Measurements from ENCODE around the gene AAMDC.
A peak's percentile ranks its signal among the peaks of the same experiment; 100 is the strongest.

Gene AAMDC

GRCh38 chr11:77820565-77821348 is at the start of gene AAMDC, which contains the start of gene RSF1 (continued):
- TF ChIP-seq ZBTB8A (tag by site-specific recombination; IDR thresholded peaks at IDR 0.05) (peak; percentile 99), SP3 (tag by site-specific recombination; IDR thresholded peaks at IDR 0.05) (peak; percentile 90)

- H3K4me3 ChIP-seq (ENCODE audit: low read depth, low read length), result no peak overlapping the region
- CTCF ChIA-PET, result interaction anchor here (0.6 to 2.4 kb wide), 12 partner anchors 8 to 779 kb away, joined by 3 to 7 read pairs (median 3); no protein-coding TSS in a partner anchor
- H3K27ac ChIP-seq (ENCODE audit: extremely low read depth, low read depth, low read length), result no peak overlapping the region
- H3K9me3 ChIP-seq (ENCODE audit: control insufficient read depth, insufficient read depth, low read depth, low read length), result no peaks in the 10 kb centered on the region
- H3K36me3 ChIP-seq (ENCODE audit: control insufficient read depth in 2 of 2, insufficient read depth in 1 of 2, low read length in 2 of 2), result no peaks in the 10 kb centered on the region
- POLR2A ChIA-PET, result no interaction called here
- H3K4me1 ChIP-seq (ENCODE audit: control insufficient read depth, insufficient read depth, low read length), result peaks cover 3% of the 10 kb centered on the region; the same call in 1 of the 2 replicates
- TF ChIP-seq KLF7 (tag by site-specific recombination; IDR thresholded peaks at IDR 0.05; ENCODE audit: borderline replicate concordance) (no peak), SETDB1 (IDR thresholded peaks at IDR 0.05; ENCODE audit: insufficient read length, low read length) (no peak), ZNF664 (tag by site-specific recombination; IDR thresholded peaks at IDR 0.05) (no peak), ZNF701 (tag by site-specific recombination; IDR thresholded peaks at IDR 0.05) (no peak), ZNF335 (tag by site-specific recombination; conservative IDR thresholded peaks at IDR 0.05) (no peak), SP7 (tag by site-specific recombination; IDR thresholded peaks at IDR 0.05) (no peak), ZNF521 (tag by site-specific recombination; IDR thresholded peaks at IDR 0.05) (no peak), PBX3 (CRISPR knock-in tag; IDR thresholded peaks at IDR 0.05) (no peak), ZNF248 (tag by site-specific recombination; IDR thresholded peaks at IDR 0.05) (no peak), INSM2 (tag by site-specific recombination; IDR thresholded peaks at IDR 0.05) (no peak), REST (tag by site-specific recombination; IDR thresholded peaks at IDR 0.05) (no peak), ZNF558 (tag by site-specific recombination; IDR thresholded peaks at IDR 0.05) (no peak), ZNF121 (tag by site-specific recombination; IDR thresholded peaks at IDR 0.05) (no peak), ZNF391 (tag by site-specific recombination; IDR thresholded peaks at IDR 0.05; ENCODE audit: borderline replicate concordance, low read depth) (no peak), ZNF341 (tag by site-specific recombination; IDR thresholded peaks at IDR 0.05; ENCODE audit: low read depth) (no peak), ZNF394 (tag by site-specific recombination; IDR thresholded peaks at IDR 0.05; ENCODE audit: borderline replicate concordance) (no peak), ZNF670 (tag by site-specific recombination; IDR thresholded peaks at IDR 0.05; ENCODE audit: low read depth) (no peak)
- TF ChIP-seq, protein P1, sequence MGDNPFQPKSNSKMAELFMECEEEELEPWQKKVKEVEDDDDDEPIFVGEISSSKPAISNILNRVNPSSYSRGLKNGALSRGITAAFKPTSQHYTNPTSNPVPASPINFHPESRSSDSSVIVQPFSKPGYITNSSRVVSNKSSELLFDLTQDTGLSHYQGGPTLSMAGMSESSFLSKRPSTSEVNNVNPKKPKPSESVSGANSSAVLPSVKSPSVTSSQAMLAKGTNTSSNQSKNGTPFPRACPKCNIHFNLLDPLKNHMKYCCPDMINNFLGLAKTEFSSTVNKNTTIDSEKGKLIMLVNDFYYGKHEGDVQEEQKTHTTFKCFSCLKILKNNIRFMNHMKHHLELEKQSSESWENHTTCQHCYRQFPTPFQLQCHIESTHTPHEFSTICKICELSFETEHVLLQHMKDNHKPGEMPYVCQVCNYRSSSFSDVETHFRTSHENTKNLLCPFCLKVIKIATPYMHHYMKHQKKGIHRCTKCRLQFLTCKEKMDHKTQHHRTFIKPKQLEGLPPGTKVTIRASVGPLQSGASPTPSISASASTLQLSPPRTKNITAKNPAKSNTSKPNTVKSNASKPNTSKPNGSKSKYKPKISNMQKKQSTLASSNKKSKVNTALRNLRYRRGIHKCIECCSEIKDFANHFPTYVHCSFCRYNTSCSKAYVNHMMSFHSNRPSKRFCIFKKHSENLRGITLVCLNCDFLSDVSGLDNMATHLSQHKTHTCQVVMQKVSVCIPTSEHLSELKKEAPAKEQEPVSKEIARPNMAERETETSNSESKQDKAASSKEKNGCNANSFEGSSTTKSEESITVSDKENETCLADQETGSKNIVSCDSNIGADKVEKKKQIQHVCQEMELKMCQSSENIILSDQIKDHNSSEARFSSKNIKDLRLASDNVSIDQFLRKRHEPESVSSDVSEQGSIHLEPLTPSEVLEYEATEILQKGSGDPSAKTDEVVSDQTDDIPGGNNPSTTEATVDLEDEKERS (tag by site-specific recombination; IDR thresholded peaks at IDR 0.05), result no peak
- TF ChIP-seq, protein P2, sequence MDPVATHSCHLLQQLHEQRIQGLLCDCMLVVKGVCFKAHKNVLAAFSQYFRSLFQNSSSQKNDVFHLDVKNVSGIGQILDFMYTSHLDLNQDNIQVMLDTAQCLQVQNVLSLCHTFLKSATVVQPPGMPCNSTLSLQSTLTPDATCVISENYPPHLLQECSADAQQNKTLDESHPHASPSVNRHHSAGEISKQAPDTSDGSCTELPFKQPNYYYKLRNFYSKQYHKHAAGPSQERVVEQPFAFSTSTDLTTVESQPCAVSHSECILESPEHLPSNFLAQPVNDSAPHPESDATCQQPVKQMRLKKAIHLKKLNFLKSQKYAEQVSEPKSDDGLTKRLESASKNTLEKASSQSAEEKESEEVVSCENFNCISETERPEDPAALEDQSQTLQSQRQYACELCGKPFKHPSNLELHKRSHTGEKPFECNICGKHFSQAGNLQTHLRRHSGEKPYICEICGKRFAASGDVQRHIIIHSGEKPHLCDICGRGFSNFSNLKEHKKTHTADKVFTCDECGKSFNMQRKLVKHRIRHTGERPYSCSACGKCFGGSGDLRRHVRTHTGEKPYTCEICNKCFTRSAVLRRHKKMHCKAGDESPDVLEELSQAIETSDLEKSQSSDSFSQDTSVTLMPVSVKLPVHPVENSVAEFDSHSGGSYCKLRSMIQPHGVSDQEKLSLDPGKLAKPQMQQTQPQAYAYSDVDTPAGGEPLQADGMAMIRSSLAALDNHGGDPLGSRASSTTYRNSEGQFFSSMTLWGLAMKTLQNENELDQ (tag by site-specific recombination; IDR thresholded peaks at IDR 0.05; ENCODE audit: low read depth), result no peak
- TF ChIP-seq, protein P3, sequence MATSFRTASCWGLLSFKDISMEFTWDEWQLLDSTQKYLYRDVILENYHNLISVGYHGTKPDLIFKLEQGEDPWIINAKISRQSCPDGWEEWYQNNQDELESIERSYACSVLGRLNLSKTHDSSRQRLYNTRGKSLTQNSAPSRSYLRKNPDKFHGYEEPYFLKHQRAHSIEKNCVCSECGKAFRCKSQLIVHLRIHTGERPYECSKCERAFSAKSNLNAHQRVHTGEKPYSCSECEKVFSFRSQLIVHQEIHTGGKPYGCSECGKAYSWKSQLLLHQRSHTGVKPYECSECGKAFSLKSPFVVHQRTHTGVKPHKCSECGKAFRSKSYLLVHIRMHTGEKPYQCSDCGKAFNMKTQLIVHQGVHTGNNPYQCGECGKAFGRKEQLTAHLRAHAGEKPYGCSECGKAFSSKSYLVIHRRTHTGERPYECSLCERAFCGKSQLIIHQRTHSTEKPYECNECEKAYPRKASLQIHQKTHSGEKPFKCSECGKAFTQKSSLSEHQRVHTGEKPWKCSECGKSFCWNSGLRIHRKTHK (tag by site-specific recombination; IDR thresholded peaks at IDR 0.05), result no peak
Observed at GRCh38 chr11:77775936-77776335, 45.0 kb upstream of the AAMDC start.
